CD4-positive, alpha-beta T cell treated with Interleukin-17A for 4 hours (primary cell): ENCODE data around the gene GPN1.
"Not testable (repeated sequence)": the region's sequence is repeated elsewhere in the genome, so short reads cannot be mapped to it uniquely, and the experiment has no call there.

Source experiments
- DNase-seq: peaks from one replicate; pipeline ENCODE4 v3.0.0-alpha.2; 2020; ENCODE audit warnings: mixed read lengths

GPN1 gene

GRCh38 chr2:27628767-27629709, at the start of gene GPN1, which contains the start of gene CCDC121:
Gene GPN1 (plus strand): TSS chr2:27629050. CDS start chr2:27629059, 9 bp downstream.
Gene CCDC121 (minus strand): TSS chr2:27629012. CDS start chr2:27627799, 1,213 bp downstream.
- DNase-seq, result peak; percentile 96

- DNase-seq, result no peak
Measured at GRCh38 chr2:27581417-27582128, 47.3 kb upstream of the GPN1 start.

DNA sequence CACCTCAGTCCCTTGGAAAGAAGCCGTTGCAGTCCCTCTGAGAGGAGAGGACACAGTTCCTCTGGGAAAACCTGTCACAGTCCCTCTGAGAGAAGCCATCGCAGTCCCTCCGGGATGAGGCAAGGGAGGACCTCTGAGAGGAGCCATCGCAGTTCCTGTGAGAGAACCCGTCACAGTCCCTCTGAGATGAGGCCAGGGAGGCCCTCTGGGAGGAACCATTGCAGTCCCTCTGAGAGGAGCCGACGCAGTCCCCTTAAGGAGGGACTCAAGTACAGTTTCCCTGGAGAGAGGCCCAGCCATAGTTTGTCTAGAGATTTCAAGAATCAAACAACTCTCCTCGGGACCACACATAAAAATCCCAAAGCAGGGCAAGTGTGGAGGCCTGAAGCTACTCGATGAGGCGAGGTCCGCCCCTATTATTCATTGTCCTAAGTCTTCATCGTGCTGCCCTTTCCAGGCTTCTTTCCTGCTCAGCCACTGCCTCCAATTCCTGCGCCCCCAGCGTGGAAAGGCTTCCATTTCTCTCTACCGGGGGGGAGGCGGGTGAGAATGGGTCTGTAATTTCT, 46.6 kb upstream of the GPN1 start:
- no peak for DNase-seq

DNA sequence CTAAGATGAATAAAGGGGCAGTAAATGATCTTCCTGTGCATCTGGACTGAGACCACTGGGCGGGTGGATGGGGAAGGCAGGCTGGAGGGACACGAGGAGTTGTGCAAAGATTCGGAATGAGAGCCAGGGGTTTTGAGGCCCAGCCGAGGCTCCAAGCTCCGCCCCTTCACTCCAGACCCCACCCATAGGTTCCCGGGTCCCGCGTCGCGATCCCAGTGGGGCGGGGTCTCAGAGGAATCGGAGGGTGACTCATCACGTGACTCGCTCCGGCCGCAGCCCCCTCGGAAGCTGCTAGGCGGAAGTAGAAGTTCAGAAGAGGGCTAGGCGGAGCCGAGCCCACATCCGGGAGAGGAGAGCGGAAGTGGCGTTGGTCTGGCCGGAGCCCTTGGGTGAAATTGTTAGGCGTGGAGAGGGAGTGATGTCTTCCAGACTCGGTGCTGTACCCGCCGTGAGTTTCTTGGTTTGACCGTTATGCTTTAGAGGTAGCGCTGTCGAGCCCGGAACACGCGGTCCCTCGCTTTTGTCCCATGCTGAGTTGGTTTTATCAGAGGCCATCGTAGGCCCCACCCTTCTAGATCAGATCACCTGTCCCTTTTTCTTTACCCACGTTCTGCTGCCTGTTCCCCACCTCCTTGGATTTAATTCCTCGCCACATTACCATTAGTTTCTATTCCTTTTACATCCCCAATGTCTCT, 46.0 kb upstream of the GPN1 start, which contains the start of gene ZNF512:
Gene ZNF512, plus strand, starts transcription at position 348 of the 695 bp plus-strand sequence. Its CDS starts 71 bp downstream, at position 419.
- peak; percentile 83 for DNase-seq

DNA sequence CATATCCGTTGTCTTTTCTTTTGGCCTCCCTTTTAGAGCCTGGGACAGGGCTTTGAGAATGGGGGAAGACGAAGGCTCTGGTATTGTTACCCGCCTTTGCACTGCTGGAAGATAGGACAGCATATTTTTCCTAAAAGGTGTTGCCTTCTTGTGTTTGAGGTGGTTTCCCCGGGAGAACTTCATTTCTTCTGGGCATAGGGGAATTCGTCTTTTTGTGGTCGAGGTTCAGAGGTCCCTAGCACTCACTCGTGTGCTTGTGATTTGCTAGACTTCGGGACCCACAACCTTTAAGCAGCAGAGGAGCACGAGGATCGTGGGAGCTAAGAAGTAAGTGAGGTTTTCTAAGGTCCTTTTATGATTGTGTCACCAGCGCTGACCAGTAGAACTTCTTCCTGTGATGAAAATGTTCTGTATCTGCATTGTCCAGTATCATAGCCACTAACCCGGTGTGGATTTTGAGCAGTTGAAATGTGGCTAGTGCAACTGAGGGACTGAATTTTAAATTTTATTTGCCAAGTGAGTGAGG, 45.4 kb upstream of the GPN1 start:
- no peak for DNase-seq

- DNase-seq, result no peak
Measured at GRCh38 chr2:27584597-27584996, 44.3 kb upstream of the GPN1 start.

DNA sequence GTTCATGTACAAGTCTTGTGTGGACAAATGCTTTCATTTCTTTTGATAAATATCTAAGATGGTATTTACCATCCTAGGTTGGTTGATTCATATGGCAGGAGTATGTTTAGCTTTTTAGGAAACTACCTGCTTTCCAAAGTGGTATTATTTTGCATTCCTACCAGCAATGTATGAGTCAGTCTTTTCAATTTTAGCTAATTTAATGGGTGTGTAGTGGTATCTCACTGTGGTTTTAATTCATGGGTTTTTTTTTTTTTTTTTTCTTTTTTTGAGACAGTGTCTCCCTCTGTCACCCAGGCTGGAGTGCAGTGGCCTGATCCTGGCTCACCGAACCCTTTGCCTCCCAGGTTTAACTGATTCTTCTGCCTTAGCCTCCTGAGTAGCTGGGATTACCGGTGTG, 41.8 kb upstream of the GPN1 start:
- DNase-seq, result no peak

GRCh38 chr2:27588308-27588707, 40.5 kb upstream of the GPN1 start:
- DNase-seq, result no peak

DNA sequence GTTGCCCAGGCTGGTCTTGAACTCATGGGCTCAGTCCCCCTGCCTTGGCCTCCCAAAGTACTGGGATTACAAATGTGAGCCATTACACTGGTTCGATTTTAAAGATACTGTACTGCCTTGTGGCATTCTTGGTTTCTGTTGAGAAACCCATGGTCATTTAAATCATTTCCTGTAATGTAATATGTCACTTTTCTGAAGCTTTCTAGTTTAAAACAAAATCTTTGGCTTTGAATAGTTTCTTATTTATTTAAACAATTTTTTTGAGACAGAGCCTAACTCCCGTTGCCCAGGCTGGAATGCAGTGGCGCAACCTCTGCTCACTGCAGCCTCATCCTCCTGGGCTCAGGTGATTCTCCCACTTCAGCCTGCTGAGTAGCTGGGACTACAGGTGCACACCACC, 37.1 kb upstream of the GPN1 start:
- DNase-seq, result no peak

DNA sequence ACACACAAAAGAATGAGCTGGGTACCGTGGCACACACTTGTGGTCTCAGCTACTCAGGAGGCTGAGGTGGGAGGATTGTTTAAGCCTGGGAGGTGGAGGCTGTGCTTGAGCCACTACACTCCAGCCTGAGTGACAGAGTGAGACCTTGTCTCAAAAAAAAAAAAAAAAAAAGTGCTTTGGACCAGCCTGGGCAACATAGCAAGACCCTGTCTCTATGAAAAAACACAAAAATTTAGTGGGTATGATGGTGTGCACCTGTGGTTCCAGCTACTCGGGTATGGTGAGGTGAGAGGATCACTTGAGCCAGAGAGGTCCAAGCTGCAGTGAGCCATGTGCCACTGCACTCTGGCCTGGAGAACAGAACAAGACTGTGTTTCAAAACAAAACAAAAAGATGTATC, 35.6 kb upstream of the GPN1 start:
- no peak for DNase-seq

GRCh38 chr2:27594020-27594703, 34.7 kb upstream of the GPN1 start:
- not testable (repeated sequence) for DNase-seq

- DNase-seq, result not testable (repeated sequence)
Measured at GRCh38 chr2:27595412-27595811, 33.4 kb upstream of the GPN1 start.

- DNase-seq, result no peak
Measured at GRCh38 chr2:27596627-27597026, 32.2 kb upstream of the GPN1 start.

DNA sequence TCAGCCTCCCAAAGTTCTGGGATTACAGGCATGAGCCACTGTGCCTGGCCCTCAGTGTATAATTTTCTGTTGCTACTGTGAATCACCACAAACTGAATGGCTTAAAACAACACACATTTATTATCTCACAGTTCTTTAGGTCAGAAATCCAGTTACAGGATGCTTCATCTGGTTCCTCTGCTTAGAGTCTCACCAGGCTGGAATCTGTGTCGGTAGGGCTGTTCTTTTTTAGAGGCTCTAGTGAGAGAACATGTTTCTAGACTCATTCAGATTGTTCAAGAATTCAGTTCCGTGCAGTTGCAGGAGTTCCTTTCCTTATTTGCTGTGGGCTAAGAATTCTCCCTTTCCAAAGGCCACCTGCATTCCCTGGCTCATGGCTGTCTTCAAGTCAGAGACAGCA, 22.2 kb upstream of the GPN1 start:
- DNase-seq, result no peak

- DNase-seq, result no peak
Measured at GRCh38 chr2:27613985-27614384, 14.9 kb upstream of the GPN1 start.

DNA sequence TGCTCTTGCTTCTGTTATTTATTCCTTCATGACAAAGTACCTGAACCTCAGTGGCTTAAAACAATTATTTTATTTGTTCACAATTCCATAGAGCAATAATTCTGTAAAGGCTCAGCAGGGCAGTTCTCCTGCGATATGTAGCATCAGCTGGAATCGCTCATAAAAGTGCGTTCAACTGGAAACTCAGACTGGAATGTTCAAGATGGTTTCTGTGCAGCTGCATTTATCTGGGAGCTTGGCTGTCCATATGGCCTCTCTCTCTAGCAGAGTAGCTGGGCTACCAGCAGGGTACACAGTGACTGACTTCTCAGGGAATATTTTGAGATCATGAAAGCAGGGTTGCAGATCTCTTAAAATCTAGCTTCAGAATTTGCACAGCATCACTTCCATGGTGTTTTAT, 13.5 kb upstream of the GPN1 start:
- DNase-seq, result no peak

GRCh38 chr2:27621524-27621923, 7.3 kb upstream of the GPN1 start:
- DNase-seq, result no peak

DNA sequence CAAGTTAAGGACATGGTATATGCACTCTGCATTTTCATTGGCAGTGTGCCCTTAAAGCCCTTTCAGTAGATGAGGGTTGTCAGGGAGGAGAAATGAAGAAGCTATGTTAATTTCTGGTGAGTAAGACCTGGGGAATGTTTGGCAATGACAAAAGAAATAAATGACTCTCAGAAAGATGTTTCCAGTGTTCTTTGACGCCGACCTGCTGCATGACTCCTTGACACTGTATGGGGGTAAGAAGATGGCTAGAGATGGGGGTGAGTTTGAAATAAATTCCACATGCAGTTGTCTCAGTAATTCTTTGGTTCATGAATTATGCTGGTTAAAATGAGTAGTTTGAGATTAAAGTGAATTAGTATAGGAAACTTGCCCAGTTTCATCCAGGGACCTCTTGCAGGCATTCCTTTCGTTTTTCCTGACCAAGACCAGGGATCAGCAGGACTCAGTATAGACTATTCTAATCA, 5.9 kb upstream of the GPN1 start:
- DNase-seq, result no peak

- no peak for DNase-seq
Measured at GRCh38 chr2:27624943-27625342, 3.9 kb upstream of the GPN1 start.

- DNase-seq, result not testable (repeated sequence)
Measured at GRCh38 chr2:27626323-27626722, 2.5 kb upstream of the GPN1 start.

DNA sequence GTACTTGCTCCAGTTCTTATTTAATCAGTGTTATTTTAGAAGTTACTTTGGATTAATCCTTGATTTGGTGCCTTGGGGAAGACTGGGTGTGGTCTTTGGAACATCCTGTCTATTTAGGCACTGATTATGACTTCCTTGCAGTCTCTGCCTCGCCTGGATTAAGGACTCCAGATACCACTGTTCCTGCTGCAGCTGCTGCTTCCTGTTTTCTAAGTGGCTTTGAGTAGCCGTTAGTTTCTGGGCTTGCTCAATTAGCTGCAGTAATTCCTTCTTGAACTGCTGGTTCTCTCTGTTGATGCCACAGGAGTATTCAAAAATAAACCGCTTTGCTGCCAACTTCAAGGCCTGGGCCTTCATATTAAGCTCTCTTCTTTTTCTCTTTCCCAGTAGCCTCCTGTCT, 1.9 kb upstream of the GPN1 start:
- not testable (repeated sequence) for DNase-seq
